ENCODE results near the gene CCDC40.

The CCDC40 gene

GRCh38 chr17:80050706-80051105, 14.3 kb downstream of the CCDC40 start:
- DNase-seq: no peak

GRCh38 chr17:80051681-80052080, 15.2 kb downstream of the CCDC40 start:
- no peak for DNase-seq

- no peak for DNase-seq
Measured at GRCh38 chr17:80053102-80053501, 16.7 kb downstream of the CCDC40 start.

- DNase-seq: no peak
Measured at GRCh38 chr17:80055597-80055996, 19.2 kb downstream of the CCDC40 start.

GRCh38 chr17:80058311-80058955, 22.0 kb downstream of the CCDC40 start:
- no peak for DNase-seq

GRCh38 chr17:80060644-80061043, 24.2 kb downstream of the CCDC40 start:
- DNase-seq: no peak

GRCh38 chr17:80061421-80061820, 25.0 kb downstream of the CCDC40 start:
- no peak for DNase-seq

GRCh38 chr17:80063830-80064585, 27.6 kb downstream of the CCDC40 start:
- no peak for DNase-seq

GRCh38 chr17:80064696-80065095, 28.3 kb downstream of the CCDC40 start:
- no peak for DNase-seq

GRCh38 chr17:80065478-80066170, 29.2 kb downstream of the CCDC40 start:
- DNase-seq: no peak

- no peak for DNase-seq
Measured at GRCh38 chr17:80067393-80067986, 31.0 kb downstream of the CCDC40 start.

GRCh38 chr17:80068301-80069222, 32.1 kb downstream of the CCDC40 start:
- no peak for DNase-seq

- no peak for DNase-seq
Measured at GRCh38 chr17:80070375-80071115, 34.1 kb downstream of the CCDC40 start.

GRCh38 chr17:80071116-80071841, 34.8 kb downstream of the CCDC40 start:
- DNase-seq: no peak

GRCh38 chr17:80072410-80072809, 36.0 kb downstream of the CCDC40 start:
- DNase-seq: no peak

GRCh38 chr17:80080081-80080480, 43.6 kb downstream of the CCDC40 start:
- no peak for DNase-seq

- DNase-seq: no peak
Measured at GRCh38 chr17:80081596-80081995, 45.2 kb downstream of the CCDC40 start.

- DNase-seq: no peak
Measured at GRCh38 chr17:80082403-80083135, 46.1 kb downstream of the CCDC40 start.

GRCh38 chr17:80083136-80083661, 46.8 kb downstream of the CCDC40 start:
- no peak for DNase-seq

- no peak for DNase-seq
Measured at GRCh38 chr17:80084773-80085172, 48.3 kb downstream of the CCDC40 start.
